ENCODE measurements around the gene TMEM44. TPM values are rescaled to one million over a fixed set of nuclear protein-coding genes. Genes with fewer than 3 reads are reported as not detected.
A peak's percentile ranks its signal among the peaks of the same experiment; 100 is the strongest.

TMEM44 gene
- total and polyA plus RNA-seq, 9 of the 15 experiments (the other 6 are each of a cell fraction or from before 2014, with no cell fraction given): 0.53 to 18.1 (median 11.3) TPM

- no peak for TF ChIP-seq ZNF407 (IDR thresholded peaks at IDR 0.05; ENCODE audit: low read depth)
- TF ChIP-seq RHOXF2B (CRISPR knock-in tag; conservative IDR thresholded peaks at IDR 0.05): 0 out of 2 replicates have a peak, but pooled peaks have one; percentile 39
- TF ChIP-seq LCOR (CRISPR knock-in tag; IDR thresholded peaks at IDR 0.05): peak; percentile 84; the same call in 1 of the 2 replicates
- peak; percentile 99 for TF ChIP-seq ZEB2 (IDR thresholded peaks at IDR 0.05)
- peak; percentile 57; the same call in 1 of the 2 replicates for TF ChIP-seq ZBTB9 (CRISPR knock-in tag; IDR thresholded peaks at IDR 0.05)
- peak; percentile 46; the same call in 1 of the 2 replicates for TF ChIP-seq TEAD4 (IDR thresholded peaks at IDR 0.05; ENCODE audit: low read length)
- no peak for TF ChIP-seq TEAD4 (CRISPR knock-in tag; IDR thresholded peaks at IDR 0.05; ENCODE audit: borderline replicate concordance)
- peak; percentile 71; the same call in 1 of the 2 replicates for TF ChIP-seq TARDBP (IDR thresholded peaks at IDR 0.05)
- 0 out of 2 replicates have a peak, but pooled peaks have one; percentile 16 for TF ChIP-seq CGGBP1 (CRISPR knock-in tag; IDR thresholded peaks at IDR 0.05)
- no peak for TF ChIP-seq XRCC4 (IDR thresholded peaks at IDR 0.05; ENCODE audit: extremely low read depth, insufficient read depth, insufficient read length)
- TF ChIP-seq ATF3 (IDR thresholded peaks at IDR 0.05): no peak; the same call in 1 of the 2 replicates
- peak; percentile 71; the same call in 1 of the 2 replicates for TF ChIP-seq ATF3 (CRISPR knock-in tag; conservative IDR thresholded peaks at IDR 0.05)
- TF ChIP-seq MLX (CRISPR knock-in tag; conservative IDR thresholded peaks at IDR 0.05): no peak
- TF ChIP-seq TFAP4 (CRISPR knock-in tag; IDR thresholded peaks at IDR 0.05; ENCODE audit: borderline replicate concordance): peak; percentile 83
These were observed 38.9 kb upstream of the TMEM44 start, which contains the start of gene LSG1 (continued) for GRCh38 chr3:194671900-194672808.
